ENCODE results near the gene TARBP1. TPM values are rescaled to one million over a fixed set of nuclear protein-coding genes. Genes with fewer than 3 reads are reported as not detected.

The TARBP1 gene
- polyA plus RNA-seq, 1 donor from 2014 or later = 267 TPM

DNA sequence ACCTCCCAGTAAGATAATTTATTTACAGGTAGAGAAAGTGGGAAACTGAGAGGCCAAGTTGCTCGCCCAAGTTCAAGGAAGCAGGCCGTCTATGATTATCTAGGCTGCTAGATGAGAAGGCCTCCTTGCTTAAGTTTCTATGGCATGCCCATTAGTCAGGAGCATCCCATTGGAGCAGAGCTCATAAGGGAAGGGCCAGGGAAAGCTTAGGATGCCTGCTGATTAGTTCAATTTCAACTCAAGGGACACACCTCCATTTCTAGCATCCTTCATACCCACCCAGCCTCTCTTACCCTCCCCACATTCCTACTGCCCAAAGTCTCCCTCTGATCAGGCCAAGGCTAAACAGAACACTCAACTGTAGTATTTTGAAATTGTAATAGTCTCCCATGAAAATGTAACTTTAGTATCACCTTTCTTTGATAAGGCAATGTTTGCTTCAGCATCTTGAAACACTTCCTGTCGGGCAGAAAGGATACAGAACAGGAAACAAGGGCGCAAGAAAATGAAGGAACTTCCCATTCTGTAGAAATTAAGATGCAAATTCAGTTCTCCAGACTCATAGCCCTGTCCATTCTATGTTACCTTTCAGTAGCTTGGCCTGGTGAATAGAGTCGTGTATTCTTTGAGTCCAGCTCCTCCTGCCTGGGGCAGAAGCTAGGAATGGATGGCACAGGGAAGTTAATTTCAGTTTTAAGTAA is 46.3 kb upstream of the TARBP1 start:
- peak overlapping the region; percentile 99 for H3K27ac ChIP-seq (ENCODE audit: low read length)
- no peaks in the 10 kb centered on the region for H3K27me3 ChIP-seq (ENCODE audit: insufficient read depth, low read depth, low read length)
- H3K36me3 ChIP-seq (ENCODE audit: insufficient read depth, low read length) = no peaks in the 10 kb centered on the region
- no peak overlapping the region for H3K4me2 ChIP-seq (ENCODE audit: low read length)
- no peak overlapping the region for H2AFZ ChIP-seq (ENCODE audit: low read depth, low read length)
- no peak for TF ChIP-seq MXI1 (conservative IDR thresholded peaks at IDR 0.05; ENCODE audit: poor library complexity, severe bottlenecking)
- no peak for TF ChIP-seq RAD21 (conservative IDR thresholded peaks at IDR 0.05)
- TF ChIP-seq SMC3 (conservative IDR thresholded peaks at IDR 0.05; ENCODE audit: poor library complexity) = no peak
- no peak for TF ChIP-seq EZH2 (IDR thresholded peaks at IDR 0.05; ENCODE audit: borderline replicate concordance, insufficient read depth, low read length, poor library complexity, severe bottlenecking)
- TF ChIP-seq, protein P1, sequence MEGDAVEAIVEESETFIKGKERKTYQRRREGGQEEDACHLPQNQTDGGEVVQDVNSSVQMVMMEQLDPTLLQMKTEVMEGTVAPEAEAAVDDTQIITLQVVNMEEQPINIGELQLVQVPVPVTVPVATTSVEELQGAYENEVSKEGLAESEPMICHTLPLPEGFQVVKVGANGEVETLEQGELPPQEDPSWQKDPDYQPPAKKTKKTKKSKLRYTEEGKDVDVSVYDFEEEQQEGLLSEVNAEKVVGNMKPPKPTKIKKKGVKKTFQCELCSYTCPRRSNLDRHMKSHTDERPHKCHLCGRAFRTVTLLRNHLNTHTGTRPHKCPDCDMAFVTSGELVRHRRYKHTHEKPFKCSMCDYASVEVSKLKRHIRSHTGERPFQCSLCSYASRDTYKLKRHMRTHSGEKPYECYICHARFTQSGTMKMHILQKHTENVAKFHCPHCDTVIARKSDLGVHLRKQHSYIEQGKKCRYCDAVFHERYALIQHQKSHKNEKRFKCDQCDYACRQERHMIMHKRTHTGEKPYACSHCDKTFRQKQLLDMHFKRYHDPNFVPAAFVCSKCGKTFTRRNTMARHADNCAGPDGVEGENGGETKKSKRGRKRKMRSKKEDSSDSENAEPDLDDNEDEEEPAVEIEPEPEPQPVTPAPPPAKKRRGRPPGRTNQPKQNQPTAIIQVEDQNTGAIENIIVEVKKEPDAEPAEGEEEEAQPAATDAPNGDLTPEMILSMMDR (IDR thresholded peaks at IDR 0.05; ENCODE audit: poor library complexity, severe bottlenecking) = no peak
- TF ChIP-seq POLR2AphosphoS5 (IDR thresholded peaks at IDR 0.05) = no peak
- TF ChIP-seq EP300 (conservative IDR thresholded peaks at IDR 0.05; ENCODE audit: poor library complexity, severe bottlenecking) = no peak
- TF ChIP-seq, protein P2, sequence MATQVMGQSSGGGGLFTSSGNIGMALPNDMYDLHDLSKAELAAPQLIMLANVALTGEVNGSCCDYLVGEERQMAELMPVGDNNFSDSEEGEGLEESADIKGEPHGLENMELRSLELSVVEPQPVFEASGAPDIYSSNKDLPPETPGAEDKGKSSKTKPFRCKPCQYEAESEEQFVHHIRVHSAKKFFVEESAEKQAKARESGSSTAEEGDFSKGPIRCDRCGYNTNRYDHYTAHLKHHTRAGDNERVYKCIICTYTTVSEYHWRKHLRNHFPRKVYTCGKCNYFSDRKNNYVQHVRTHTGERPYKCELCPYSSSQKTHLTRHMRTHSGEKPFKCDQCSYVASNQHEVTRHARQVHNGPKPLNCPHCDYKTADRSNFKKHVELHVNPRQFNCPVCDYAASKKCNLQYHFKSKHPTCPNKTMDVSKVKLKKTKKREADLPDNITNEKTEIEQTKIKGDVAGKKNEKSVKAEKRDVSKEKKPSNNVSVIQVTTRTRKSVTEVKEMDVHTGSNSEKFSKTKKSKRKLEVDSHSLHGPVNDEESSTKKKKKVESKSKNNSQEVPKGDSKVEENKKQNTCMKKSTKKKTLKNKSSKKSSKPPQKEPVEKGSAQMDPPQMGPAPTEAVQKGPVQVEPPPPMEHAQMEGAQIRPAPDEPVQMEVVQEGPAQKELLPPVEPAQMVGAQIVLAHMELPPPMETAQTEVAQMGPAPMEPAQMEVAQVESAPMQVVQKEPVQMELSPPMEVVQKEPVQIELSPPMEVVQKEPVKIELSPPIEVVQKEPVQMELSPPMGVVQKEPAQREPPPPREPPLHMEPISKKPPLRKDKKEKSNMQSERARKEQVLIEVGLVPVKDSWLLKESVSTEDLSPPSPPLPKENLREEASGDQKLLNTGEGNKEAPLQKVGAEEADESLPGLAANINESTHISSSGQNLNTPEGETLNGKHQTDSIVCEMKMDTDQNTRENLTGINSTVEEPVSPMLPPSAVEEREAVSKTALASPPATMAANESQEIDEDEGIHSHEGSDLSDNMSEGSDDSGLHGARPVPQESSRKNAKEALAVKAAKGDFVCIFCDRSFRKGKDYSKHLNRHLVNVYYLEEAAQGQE (IDR thresholded peaks at IDR 0.05; ENCODE audit: borderline replicate concordance) = no peak
- no peak for TF ChIP-seq TAF1 (IDR thresholded peaks at IDR 0.05; ENCODE audit: low read depth)
- no peaks in the 10 kb centered on the region for H4K20me1 ChIP-seq (ENCODE audit: insufficient read depth)
- H3K9me3 ChIP-seq (ENCODE audit: low read length) = no peaks in the 10 kb centered on the region
- peaks cover 7% of the 10 kb centered on the region for H3F3A ChIP-seq (ENCODE audit: insufficient read depth, low read length, poor library complexity, severe bottlenecking)
- H3K4me3 ChIP-seq (ENCODE audit: low read length) = no peak overlapping the region
- no peaks in the 10 kb centered on the region for H3K79me2 ChIP-seq (replicated peaks; ENCODE audit: insufficient read depth, low read length)
- peak overlapping the region; percentile 65 for H3K9ac ChIP-seq (ENCODE audit: low read length)
- no peaks in the 10 kb centered on the region for H3K9me2 ChIP-seq (ENCODE audit: insufficient read depth, low read length)

DNA sequence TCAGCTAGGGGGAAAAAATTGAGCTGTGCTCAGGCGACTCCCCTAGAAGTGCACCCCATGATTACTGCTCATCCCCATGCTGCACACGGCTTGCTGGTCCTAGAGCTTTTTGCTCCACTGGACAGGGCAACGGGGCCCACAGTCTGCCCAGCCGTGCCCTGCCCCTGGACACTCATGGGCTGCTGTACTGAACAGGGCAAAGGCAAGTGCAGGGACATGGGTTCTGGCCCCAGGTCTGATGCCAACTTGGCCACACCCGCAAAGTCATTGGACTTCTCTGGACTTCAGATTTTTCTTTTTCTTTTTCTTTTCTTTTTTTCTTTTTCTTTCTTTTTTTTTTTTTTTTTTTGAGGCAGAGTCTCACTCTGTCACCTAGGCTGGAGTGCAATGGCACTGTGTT is 42.9 kb upstream of the TARBP1 start:
- Histone ChIP-seq H4K20me1 (ENCODE audit: insufficient read depth) (no peaks in the 10 kb centered on the region), H3K9me2 (ENCODE audit: insufficient read depth, low read length) (no peaks in the 10 kb centered on the region), H3K27me3 (ENCODE audit: insufficient read depth, low read depth, low read length) (no peaks in the 10 kb centered on the region), H3K79me2 (replicated peaks; ENCODE audit: insufficient read depth, low read length) (no peaks in the 10 kb centered on the region), H3K36me3 (ENCODE audit: insufficient read depth, low read length) (no peaks in the 10 kb centered on the region), H3K9me3 (ENCODE audit: low read length) (no peaks in the 10 kb centered on the region), H3K4me3 (ENCODE audit: low read length) (no peak overlapping the region), H3F3A (ENCODE audit: insufficient read depth, low read length, poor library complexity, severe bottlenecking) (peaks cover 7% of the 10 kb centered on the region), H2AFZ (ENCODE audit: low read depth, low read length) (no peak overlapping the region), H3K9ac (ENCODE audit: low read length) (no peak overlapping the region), H3K4me2 (ENCODE audit: low read length) (no peak overlapping the region), H3K27ac (ENCODE audit: low read length) (peak overlapping the region; percentile 99)
- TF ChIP-seq EP300 (conservative IDR thresholded peaks at IDR 0.05; ENCODE audit: poor library complexity, severe bottlenecking) = no peak
- no peak for TF ChIP-seq EZH2 (IDR thresholded peaks at IDR 0.05; ENCODE audit: borderline replicate concordance, insufficient read depth, low read length, poor library complexity, severe bottlenecking)
- TF ChIP-seq, protein P1 (IDR thresholded peaks at IDR 0.05; ENCODE audit: poor library complexity, severe bottlenecking) = no peak
- TF ChIP-seq, protein P2 (IDR thresholded peaks at IDR 0.05; ENCODE audit: borderline replicate concordance) = no peak
